IMR-90 (cell line): ENCODE measurements around the gene LUZP4. TPM values are rescaled to one million over a fixed set of nuclear protein-coding genes. Genes with fewer than 3 reads are reported as not detected.
A peak's percentile ranks its signal among the peaks of the same experiment; 100 is the strongest.

Experiments used
- ATAC-seq: fragments of 200-7000 bp; cut with Tn5 transposase; 2 replicates; pipeline ENCODE4 v1.9.1; 2020; ENCODE audit warnings: low read depth, mild to moderate bottlenecking, moderate library complexity
- BruUV-seq: library from RNA; stranded (reverse); fragments of 400-500 nt; replicated peaks from 2 replicates; lab custom pipeline; 2021; lab: Mats Ljungman, UMichigan
- CTCF ChIA-PET: fragments of 300-600 bp; formaldehyde crosslinking; extraction: SDS; loops from one replicate; lab custom pipeline; 2021; ENCODE audit warnings: antibody characterized with exemption; lab: Yijun Ruan, JAX
- POLR2A ChIA-PET: fragments of 300-600 bp; sonication (Branson Sonifier 250); formaldehyde crosslinking; loops from one replicate; lab custom pipeline; 2022; ENCODE audit warnings: antibody characterized with exemption; ENCODE audit not compliant: unreplicated experiment; lab: Charles Lee
- DNase-seq: peaks from one replicate; pipeline ENCODE4 v3.0.0; 2013
- H2AFZ ChIP-seq: replicated peaks from 2 replicates; pipeline ENCODE3; 2013; ENCODE audit warnings: low read length, mild to moderate bottlenecking; ENCODE audit not compliant: poor library complexity
- H2AK5ac ChIP-seq: 2 replicates; pipeline ENCODE4 v1.6.1; 2013; ENCODE audit warnings: low read depth, low read length, inconsistent platforms
- H2AK9ac ChIP-seq: replicated peaks from 2 replicates; pipeline ENCODE3; 2013; ENCODE audit warnings: mild to moderate bottlenecking, low read depth, low read length, moderate library complexity; ENCODE audit not compliant: poor library complexity
- H2BK120ac ChIP-seq: 2 replicates; pipeline ENCODE4 v1.6.1; 2013; ENCODE audit warnings: low read depth, low read length, inconsistent platforms
- H2BK15ac ChIP-seq: 3 replicates; pipeline ENCODE4 v1.6.1; 2013; ENCODE audit warnings: low read depth, low read length, inconsistent platforms
- H2BK20ac ChIP-seq: 2 replicates; pipeline ENCODE4 v1.6.1; 2013; ENCODE audit warnings: low read depth, mild to moderate bottlenecking, inconsistent platforms, low read length, moderate library complexity
- H2BK5ac ChIP-seq: 2 replicates; pipeline ENCODE4 v1.6.1; 2013; ENCODE audit warnings: mild to moderate bottlenecking, low read depth, low read length, inconsistent platforms; ENCODE audit not compliant: poor library complexity, severe bottlenecking
- H3K14ac ChIP-seq: replicated peaks from 2 replicates; pipeline ENCODE4 v1.6.1; 2013; ENCODE audit warnings: low read depth, low read length, inconsistent platforms
- H3K18ac ChIP-seq: 2 replicates; pipeline ENCODE4 v1.6.1; 2013; ENCODE audit warnings: low read depth, low read length, control low read depth
- H3K23ac ChIP-seq: 2 replicates; pipeline ENCODE4 v1.6.1; 2013; ENCODE audit warnings: low read depth, low read length, inconsistent platforms
- H3K27ac ChIP-seq: 2 replicates; pipeline ENCODE4 v1.5.1; 2013; ENCODE audit warnings: mild to moderate bottlenecking, control low read depth, low read length; ENCODE audit not compliant: insufficient read depth
- H3K27me3 ChIP-seq: 2 replicates; pipeline ENCODE4 v1.6.1; 2013; ENCODE audit warnings: low read length; ENCODE audit not compliant: control insufficient read depth, insufficient read depth
- H3K36me3 ChIP-seq: 2 replicates; pipeline ENCODE4 v1.6.1; 2013; ENCODE audit warnings: low read length, mixed read lengths; ENCODE audit not compliant: control insufficient read depth, insufficient read depth
- H3K4ac ChIP-seq: 2 replicates; pipeline ENCODE4 v1.6.1; 2013; ENCODE audit warnings: low read depth, low read length, inconsistent platforms
- H3K4me1 ChIP-seq: 2 replicates; pipeline ENCODE4 v1.6.1; 2013; ENCODE audit warnings: low read length, mixed read lengths; ENCODE audit not compliant: control insufficient read depth, insufficient read depth
- H3K4me2 ChIP-seq: 2 replicates; pipeline ENCODE4 v1.6.1; 2013; ENCODE audit warnings: low read depth, mild to moderate bottlenecking, control low read depth, low read length, moderate library complexity
- H3K4me3 ChIP-seq: 2 replicates; pipeline ENCODE4 v1.5.1; 2013; ENCODE audit warnings: low read depth, mild to moderate bottlenecking, control low read depth, low read length, moderate library complexity; ENCODE audit not compliant: insufficient read depth
- H3K56ac ChIP-seq: 2 replicates; pipeline ENCODE4 v1.6.1; 2013; ENCODE audit warnings: low read length, inconsistent platforms; ENCODE audit not compliant: insufficient read depth; ENCODE audit errors: extremely low read depth
- H3K79me1 ChIP-seq, 2 experiments: 2 replicates each; pipeline ENCODE4 v1.6.1; 2013; ENCODE audit warnings: low read length in 2 of 2, inconsistent platforms in 1 of 2, low read depth in 1 of 2
- H3K9ac ChIP-seq: 2 replicates; pipeline ENCODE4 v1.6.1; 2013; ENCODE audit warnings: low read depth, low read length, control low read depth
- H3K9me1 ChIP-seq: 2 replicates; pipeline ENCODE4 v1.6.1; 2013; ENCODE audit warnings: low read length, inconsistent platforms; ENCODE audit not compliant: insufficient read depth
- H3K9me3 ChIP-seq: 2 replicates; pipeline ENCODE4 v1.6.1; 2013; ENCODE audit warnings: low read length; ENCODE audit not compliant: control insufficient read depth, insufficient read depth
- H4K20me1 ChIP-seq: 2 replicates; pipeline ENCODE4 v1.6.1; 2013; ENCODE audit warnings: low read length, inconsistent platforms; ENCODE audit not compliant: insufficient read depth
- H4K5ac ChIP-seq: 2 replicates; pipeline ENCODE4 v1.6.1; 2013; ENCODE audit warnings: mild to moderate bottlenecking, low read depth, low read length, control low read depth
- H4K8ac ChIP-seq, 2 experiments: 2 replicates each; pipeline ENCODE4 v1.6.1; 2013; ENCODE audit warnings: low read depth in 2 of 2, low read length in 2 of 2, control low read depth in 1 of 2, inconsistent platforms in 1 of 2
- H4K91ac ChIP-seq: 2 replicates; pipeline ENCODE4 v1.6.1; 2013; ENCODE audit warnings: low read depth, low read length, inconsistent platforms; ENCODE audit not compliant: insufficient read depth
- BHLHE40 ChIP-seq: fragments of 150-350 bp; IDR thresholded peaks from 2 replicates; pipeline ENCODE4 v1.6.1; 2016; ENCODE audit warnings: mild to moderate bottlenecking, low read depth, low read length
- CEBPB ChIP-seq: IDR thresholded peaks from 2 replicates; pipeline ENCODE4 v1.6.1; 2012; ENCODE audit warnings: low read depth, low read length, improper control_type of control experiment
- CHD1 ChIP-seq: IDR thresholded peaks from 2 replicates; pipeline ENCODE4 v1.6.1; 2012; ENCODE audit warnings: low read depth, low read length, improper control_type of control experiment
- CTCF ChIP-seq: conservative IDR thresholded peaks from 2 replicates; pipeline ENCODE4 v1.5.1; 2012; ENCODE audit warnings: mild to moderate bottlenecking, low read depth, low read length, improper control_type of control experiment
- ELK1 ChIP-seq: fragments of 150-350 bp; IDR thresholded peaks from 2 replicates; pipeline ENCODE4 v1.6.1; 2016; ENCODE audit warnings: low read depth, mild to moderate bottlenecking, low read length, moderate library complexity, borderline replicate concordance
- RAD21 ChIP-seq: IDR thresholded peaks from 2 replicates; pipeline ENCODE4 v1.6.1; 2012; ENCODE audit warnings: low read length, improper control_type of control experiment
- RCOR1 ChIP-seq: IDR thresholded peaks from 2 replicates; pipeline ENCODE4 v1.6.1; 2012; ENCODE audit warnings: mild to moderate bottlenecking, low read length, improper control_type of control experiment; ENCODE audit not compliant: insufficient replicate concordance
- SMC3 ChIP-seq: fragments of 150-350 bp; IDR thresholded peaks from 2 replicates; pipeline ENCODE4 v1.6.1; 2016; ENCODE audit warnings: low read depth, mild to moderate bottlenecking, antibody characterized with exemption, low read length, moderate library complexity
- WGBS, 2 experiments: methylation state at CpG; one replicate each; pipeline versions ENCODE4 v1.1.5 to v1.1.7; 2013; ENCODE audit warnings: missing lambda C conversion rate in 2 of 2; ENCODE audit not compliant: insufficient read length in 1 of 2; ENCODE audit errors: extremely low coverage in 2 of 2; 5-methylcytosine and 5-hydroxymethylcytosine counted together
- dilution Hi-C: fragments of 300-500 bp; cut with HindIII; formaldehyde crosslinking; loops from one replicate; pipeline ENCODE4 v1.14.3; 2018; ENCODE audit warnings: low sequenced_read_pairs; ENCODE audit not compliant: unreplicated experiment
- in situ Hi-C: fragments of 300-500 bp; cut with MboI; formaldehyde crosslinking; loops from 3 replicates; pipeline ENCODE4 v1.14.3; 2019; ENCODE audit warnings: low sequenced_read_pairs, inconsistent platforms, mixed read lengths
- intact Hi-C: fragments of 100-400 bp; cut with micrococcal nuclease; formaldehyde crosslinking; loops from 2 replicates; pipeline ENCODE4 v1.10.0; 2022
- polyA plus RNA-seq, 3 experiments: library from polyadenylated mRNA; depleted of rRNA; stranded (reverse); fragments of >200 nt; gene quantifications; 2 replicates each; pipeline ENCODE4 v1.2.3, GENCODE V29; 2012; ENCODE audit warnings: low replicate concordance in 1 of 3
- total RNA-seq: library from RNA; depleted of rRNA; stranded (reverse); fragments of >200 nt; gene quantifications from 2 replicates; pipeline ENCODE4 v1.2.3, GENCODE V29; 2012

The LUZP4 gene
- total and polyA plus RNA-seq, 2 of the 4 experiments (the other 2 are of a cell fraction): not detected

- in situ Hi-C loops (no loop called here), intact Hi-C loops (no loop called here), dilution Hi-C loops (no loop called here)
- H4K20me1 ChIP-seq: no peaks in the 10 kb centered on the region
- H2AFZ ChIP-seq: no peak overlapping the region
- TF ChIP-seq RCOR1 (no peak), ELK1 (no peak), CHD1 (no peak), RAD21 (no peak), CEBPB (no peak), CTCF (peak; percentile 31; the same call in 1 of the 2 replicates), SMC3 (no peak), BHLHE40 (no peak)
- H3K56ac ChIP-seq: no peak overlapping the region
- H4K5ac ChIP-seq: no peak overlapping the region
- peaks cover 6% of the 10 kb centered on the region for H3K27me3 ChIP-seq
- WGBS, 2 experiments: 29 to 100% methylated on average over 1 of the region's 3 CpGs
- H2BK20ac ChIP-seq: no peak overlapping the region
- no peak overlapping the region for H3K18ac ChIP-seq
- H4K8ac ChIP-seq: no peak overlapping the region
- no peak overlapping the region for H3K27ac ChIP-seq
- H2BK120ac ChIP-seq: no peak overlapping the region
- no peaks in the 10 kb centered on the region for H3K36me3 ChIP-seq
- H2BK5ac ChIP-seq: no peak overlapping the region
- H3K14ac ChIP-seq: no peak overlapping the region
- H3K23ac ChIP-seq: no peak overlapping the region
- no peak overlapping the region for H3K4ac ChIP-seq
- H2AK5ac ChIP-seq: no peak overlapping the region
- H3K4me3 ChIP-seq: no peak overlapping the region
- ChIA-PET CTCF (no interaction called here), POLR2A (no interaction called here)
- H3K9ac ChIP-seq: no peak overlapping the region
- DNase-seq (peak; percentile 1), ATAC-seq (no peak)
- H3K9me1 ChIP-seq: no peaks in the 10 kb centered on the region
- no peaks in the 10 kb centered on the region for H3K79me1 ChIP-seq
- BruUV-seq: no TSS peak
- no peak overlapping the region for H2BK15ac ChIP-seq
- no peak overlapping the region for H3K4me2 ChIP-seq
- no peak overlapping the region for H4K91ac ChIP-seq
- no peaks in the 10 kb centered on the region for H3K4me1 ChIP-seq
- H2AK9ac ChIP-seq: no peak overlapping the region
- H3K9me3 ChIP-seq: no peaks in the 10 kb centered on the region
These were observed 21.1 kb upstream of the LUZP4 start for GRCh38 chrX:115268421-115268820.
